Activated naive CD8-positive, alpha-beta T cell (primary cell): Measurements from ENCODE around the gene DEPDC5.

Experiments
- H3K27ac Mint-ChIP-seq: one replicate; pipeline ENCODE4 v1.8.0; 2021; ENCODE audit warnings: mixed read lengths
- H3K27me3 Mint-ChIP-seq: one replicate; pipeline ENCODE4 v1.8.0; 2021; ENCODE audit warnings: mixed read lengths
- H3K36me3 Mint-ChIP-seq: one replicate; pipeline ENCODE4 v1.8.0; 2021; ENCODE audit warnings: mixed read lengths
- H3K4me1 Mint-ChIP-seq: one replicate; pipeline ENCODE4 v1.8.0; 2021; ENCODE audit warnings: low read depth, mixed read lengths
- H3K4me3 Mint-ChIP-seq: one replicate; pipeline ENCODE4 v1.8.0; 2021; ENCODE audit warnings: mild to moderate bottlenecking, mixed read lengths
- H3K9me3 Mint-ChIP-seq: one replicate; pipeline ENCODE4 v1.8.0; 2021; ENCODE audit warnings: low read depth, mixed read lengths

DEPDC5 gene

DNA sequence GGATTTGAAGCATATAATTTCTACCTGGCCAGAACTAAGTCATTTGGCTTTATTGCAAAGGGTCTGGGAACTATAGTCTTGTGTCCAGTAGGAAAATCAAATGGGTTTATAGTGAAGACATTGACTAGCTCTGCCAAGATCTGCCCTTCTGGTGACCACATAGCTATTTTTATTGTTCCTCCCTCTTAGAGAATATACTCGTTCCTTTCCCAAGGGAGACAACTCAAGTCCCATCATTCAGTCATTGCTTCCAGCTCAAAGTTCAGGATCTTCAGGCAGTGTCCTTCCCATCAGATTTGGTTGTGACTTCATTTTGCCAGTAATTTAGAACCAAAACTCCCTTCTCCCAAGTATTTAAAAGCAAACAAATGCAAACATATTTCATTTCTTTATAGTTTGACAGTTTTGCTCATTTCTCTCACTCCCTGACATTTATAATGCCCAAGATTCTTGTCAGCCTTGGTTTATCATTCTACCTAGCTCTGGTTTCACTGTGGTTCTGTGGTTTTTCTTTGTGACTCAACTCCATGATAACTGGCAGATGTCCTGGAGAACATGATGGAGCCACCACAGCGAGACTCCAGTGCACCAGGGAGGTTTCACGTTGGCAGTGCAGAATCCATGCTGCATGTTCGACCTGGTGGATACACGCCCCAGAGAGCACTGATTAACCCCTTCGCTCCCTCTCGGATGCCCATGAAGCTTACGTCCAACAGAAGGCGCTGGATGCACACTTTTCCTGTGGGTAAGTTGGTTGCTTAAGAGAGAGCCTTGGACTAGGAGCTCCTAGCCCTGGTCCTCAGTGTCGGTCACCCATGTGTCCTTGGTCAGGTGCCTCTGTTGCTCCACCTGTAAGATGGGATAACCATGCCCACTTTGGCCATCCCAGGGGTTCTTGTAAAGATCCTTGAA is 64.9 kb downstream of the DEPDC5 start:
- Mint-ChIP-seq H3K27me3 (no peaks in the 10 kb centered on the region), H3K4me1 (peaks cover 7% of the 10 kb centered on the region), H3K4me3 (no peak overlapping the region), H3K36me3 (peaks cover 20% of the 10 kb centered on the region), H3K27ac (peak overlapping the region; percentile 42), H3K9me3 (no peaks in the 10 kb centered on the region)

DNA sequence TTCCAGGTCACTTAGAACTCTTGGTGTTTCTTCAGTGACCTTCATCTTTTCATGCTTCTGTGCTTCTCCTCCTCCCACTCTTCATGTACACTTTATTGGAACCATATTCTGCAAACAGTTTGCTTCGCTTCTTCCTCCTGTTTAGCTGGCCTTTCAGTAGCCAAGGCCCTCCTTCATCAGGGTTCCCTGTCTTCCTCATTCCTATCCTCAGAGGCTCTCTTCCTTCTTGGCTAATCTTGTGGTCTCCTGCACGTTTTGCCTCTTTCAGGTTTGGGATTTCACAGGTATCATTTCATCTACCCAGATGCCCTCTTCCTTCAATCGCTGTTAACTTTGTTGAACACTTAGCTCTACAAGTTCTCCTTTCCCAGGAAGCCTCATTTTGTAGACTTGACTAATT is 66.8 kb downstream of the DEPDC5 start:
- peaks cover 7% of the 10 kb centered on the region for H3K4me1 Mint-ChIP-seq
- no peaks in the 10 kb centered on the region for H3K27me3 Mint-ChIP-seq
- H3K27ac Mint-ChIP-seq = no peak overlapping the region
- H3K9me3 Mint-ChIP-seq = no peaks in the 10 kb centered on the region
- no peak overlapping the region for H3K4me3 Mint-ChIP-seq
- peaks cover 23% of the 10 kb centered on the region for H3K36me3 Mint-ChIP-seq

DNA sequence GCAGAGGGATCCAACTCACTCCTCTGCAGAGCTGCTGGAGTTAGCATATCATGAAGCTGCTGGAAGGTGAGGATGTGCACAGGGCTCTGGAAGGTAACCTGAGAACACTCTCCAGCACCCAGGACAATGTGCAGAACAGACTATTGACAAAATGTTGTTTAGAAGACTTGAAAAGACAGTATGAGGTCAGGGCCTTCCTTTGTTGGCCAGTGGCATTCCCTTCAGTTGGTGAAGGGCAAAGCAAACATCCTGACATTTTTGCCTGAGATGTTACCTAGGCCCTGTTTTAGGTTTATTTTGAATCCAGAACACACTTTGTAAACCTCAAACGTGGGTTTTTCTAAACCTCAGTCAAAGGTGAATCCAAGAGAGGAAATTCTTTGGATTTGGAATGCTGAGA is 67.8 kb downstream of the DEPDC5 start:
- H3K36me3 Mint-ChIP-seq = peaks cover 25% of the 10 kb centered on the region
- no peaks in the 10 kb centered on the region for H3K27me3 Mint-ChIP-seq
- no peak overlapping the region for H3K27ac Mint-ChIP-seq
- no peak overlapping the region for H3K4me3 Mint-ChIP-seq
- H3K9me3 Mint-ChIP-seq = no peaks in the 10 kb centered on the region
- peaks cover 7% of the 10 kb centered on the region for H3K4me1 Mint-ChIP-seq

DNA sequence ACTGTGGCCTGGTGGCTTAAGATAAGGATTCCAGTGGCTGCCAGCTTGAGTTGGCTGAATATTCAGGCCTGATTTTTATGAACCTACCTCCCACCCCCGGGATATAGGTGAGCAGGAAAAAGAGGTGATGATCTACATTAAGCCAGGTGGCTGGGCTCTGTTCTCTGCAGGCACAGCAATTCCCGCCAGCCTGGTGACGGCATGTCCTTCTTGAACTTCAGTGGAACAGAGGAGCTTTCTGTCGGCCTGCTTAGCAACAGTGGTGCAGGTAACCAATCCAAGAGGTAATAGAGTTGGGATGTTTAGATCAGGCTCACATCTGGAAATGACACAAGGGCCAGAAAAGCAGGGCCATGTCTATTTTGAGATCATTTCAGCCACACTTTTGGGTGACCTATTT is 68.7 kb downstream of the DEPDC5 start:
- Mint-ChIP-seq H3K4me1 (peaks cover 7% of the 10 kb centered on the region), H3K27me3 (no peaks in the 10 kb centered on the region), H3K27ac (no peak overlapping the region), H3K36me3 (peaks cover 29% of the 10 kb centered on the region), H3K9me3 (no peaks in the 10 kb centered on the region), H3K4me3 (no peak overlapping the region)

GRCh38 chr22:31825513-31825912 is 71.7 kb downstream of the DEPDC5 start:
- Mint-ChIP-seq H3K9me3 (no peaks in the 10 kb centered on the region), H3K36me3 (peaks cover 33% of the 10 kb centered on the region), H3K27me3 (no peaks in the 10 kb centered on the region), H3K4me1 (peaks cover 18% of the 10 kb centered on the region), H3K27ac (no peak overlapping the region), H3K4me3 (no peak overlapping the region)

DNA sequence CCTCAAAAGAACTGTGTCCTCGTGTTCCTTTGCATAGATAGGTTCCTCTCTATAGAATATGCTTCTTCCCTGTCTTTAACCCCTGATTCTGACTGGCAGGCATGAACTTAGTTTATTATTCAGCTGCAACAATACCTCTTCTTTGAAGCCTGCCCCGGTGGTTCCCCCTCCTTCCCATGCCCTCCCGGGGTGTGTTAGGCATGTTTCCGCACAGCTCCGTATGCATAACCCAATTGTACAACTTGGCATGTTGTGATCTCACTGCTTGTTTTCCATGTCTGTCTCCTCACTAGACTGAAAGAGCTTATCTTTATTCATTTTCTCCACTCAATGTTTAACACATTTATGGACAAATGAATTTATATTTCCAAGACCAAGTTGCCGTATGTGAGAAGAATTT is 72.6 kb downstream of the DEPDC5 start:
- Mint-ChIP-seq H3K4me3 (no peak overlapping the region), H3K36me3 (peaks cover 31% of the 10 kb centered on the region)

GRCh38 chr22:31828739-31829138 is 74.9 kb downstream of the DEPDC5 start:
- H3K27me3 Mint-ChIP-seq = no peaks in the 10 kb centered on the region
- H3K27ac Mint-ChIP-seq = peak overlapping the region; percentile 22
- peaks cover 35% of the 10 kb centered on the region for H3K36me3 Mint-ChIP-seq
- peaks cover 25% of the 10 kb centered on the region for H3K4me1 Mint-ChIP-seq
- no peaks in the 10 kb centered on the region for H3K9me3 Mint-ChIP-seq
- H3K4me3 Mint-ChIP-seq = no peak overlapping the region

More for the DNA sequence above, 72.6 kb downstream of the DEPDC5 start:
- Mint-ChIP-seq H3K4me1 (peaks cover 23% of the 10 kb centered on the region), H3K27ac (no peak overlapping the region), H3K9me3 (no peaks in the 10 kb centered on the region), H3K27me3 (no peaks in the 10 kb centered on the region)

DNA sequence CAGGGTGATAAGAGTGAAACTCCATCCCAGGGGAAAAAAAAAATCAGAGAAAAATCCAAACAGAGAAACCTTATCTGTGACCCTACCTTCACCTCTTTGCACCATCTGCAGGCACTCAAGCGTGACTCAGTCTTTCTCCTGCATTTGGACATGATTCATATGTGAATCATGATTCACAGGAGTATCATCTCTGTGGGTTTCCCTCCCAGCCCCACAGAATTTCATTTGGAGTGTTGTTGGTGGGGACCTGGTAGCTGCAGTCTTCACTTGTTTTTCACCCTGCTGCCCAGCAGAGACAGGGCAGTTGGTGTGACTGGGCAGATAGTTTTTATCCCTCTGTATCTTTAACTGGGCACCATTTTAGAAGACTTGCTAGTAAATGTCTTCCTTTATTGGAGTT is 75.7 kb downstream of the DEPDC5 start:
- peaks cover 37% of the 10 kb centered on the region for H3K36me3 Mint-ChIP-seq
- peak overlapping the region; percentile 94 for H3K27ac Mint-ChIP-seq
- peak overlapping the region; percentile 77 for H3K4me3 Mint-ChIP-seq
- H3K27me3 Mint-ChIP-seq = no peaks in the 10 kb centered on the region
- H3K9me3 Mint-ChIP-seq = no peaks in the 10 kb centered on the region
- H3K4me1 Mint-ChIP-seq = peaks cover 25% of the 10 kb centered on the region

GRCh38 chr22:31830721-31831070 is 76.9 kb downstream of the DEPDC5 start:
- H3K27me3 Mint-ChIP-seq = no peaks in the 10 kb centered on the region
- peaks cover 34% of the 10 kb centered on the region for H3K36me3 Mint-ChIP-seq
- H3K9me3 Mint-ChIP-seq = no peaks in the 10 kb centered on the region
- peak overlapping the region; percentile 22 for H3K4me3 Mint-ChIP-seq
- peaks cover 25% of the 10 kb centered on the region for H3K4me1 Mint-ChIP-seq
- peak overlapping the region; percentile 94 for H3K27ac Mint-ChIP-seq

GRCh38 chr22:31833930-31834329 is 80.1 kb downstream of the DEPDC5 start:
- H3K36me3 Mint-ChIP-seq = peaks cover 27% of the 10 kb centered on the region
- H3K27me3 Mint-ChIP-seq = no peaks in the 10 kb centered on the region
- H3K27ac Mint-ChIP-seq = no peak overlapping the region
- H3K4me1 Mint-ChIP-seq = peaks cover 22% of the 10 kb centered on the region
- H3K9me3 Mint-ChIP-seq = no peaks in the 10 kb centered on the region
- no peak overlapping the region for H3K4me3 Mint-ChIP-seq

GRCh38 chr22:31836010-31836409 is 82.2 kb downstream of the DEPDC5 start:
- no peaks in the 10 kb centered on the region for H3K27me3 Mint-ChIP-seq
- no peak overlapping the region for H3K4me3 Mint-ChIP-seq
- H3K27ac Mint-ChIP-seq = no peak overlapping the region
- peaks cover 3% of the 10 kb centered on the region for H3K4me1 Mint-ChIP-seq
- peaks cover 26% of the 10 kb centered on the region for H3K36me3 Mint-ChIP-seq
- no peaks in the 10 kb centered on the region for H3K9me3 Mint-ChIP-seq

GRCh38 chr22:31838917-31839316 is 85.1 kb downstream of the DEPDC5 start:
- H3K4me3 Mint-ChIP-seq = no peak overlapping the region
- H3K27me3 Mint-ChIP-seq = no peaks in the 10 kb centered on the region
- peaks cover 21% of the 10 kb centered on the region for H3K36me3 Mint-ChIP-seq
- no peak overlapping the region for H3K27ac Mint-ChIP-seq
- peaks cover 1% of the 10 kb centered on the region for H3K4me1 Mint-ChIP-seq
- H3K9me3 Mint-ChIP-seq = no peaks in the 10 kb centered on the region

DNA sequence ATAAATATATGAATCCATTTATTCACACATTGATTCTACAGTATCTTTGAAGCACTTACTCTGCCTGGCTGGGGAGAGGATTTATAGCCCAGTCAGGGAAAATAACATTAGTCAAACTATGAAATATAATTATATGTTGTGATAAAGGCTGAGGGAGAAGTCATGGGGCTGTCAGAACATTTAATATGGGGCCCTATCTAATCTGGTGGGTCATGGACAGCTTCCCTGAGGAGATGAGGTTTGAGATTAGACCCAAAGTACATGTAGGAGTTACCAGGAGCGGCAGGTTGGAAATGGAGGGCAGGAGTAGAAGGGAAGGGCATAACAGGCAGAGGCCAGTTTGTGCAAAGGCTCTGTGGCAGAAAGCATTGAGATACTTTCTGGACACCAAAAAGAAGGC is 86.2 kb downstream of the DEPDC5 start:
- Mint-ChIP-seq H3K27me3 (no peaks in the 10 kb centered on the region), H3K27ac (no peak overlapping the region), H3K9me3 (no peaks in the 10 kb centered on the region), H3K4me3 (no peak overlapping the region), H3K4me1 (peaks cover 1% of the 10 kb centered on the region), H3K36me3 (peaks cover 23% of the 10 kb centered on the region)

DNA sequence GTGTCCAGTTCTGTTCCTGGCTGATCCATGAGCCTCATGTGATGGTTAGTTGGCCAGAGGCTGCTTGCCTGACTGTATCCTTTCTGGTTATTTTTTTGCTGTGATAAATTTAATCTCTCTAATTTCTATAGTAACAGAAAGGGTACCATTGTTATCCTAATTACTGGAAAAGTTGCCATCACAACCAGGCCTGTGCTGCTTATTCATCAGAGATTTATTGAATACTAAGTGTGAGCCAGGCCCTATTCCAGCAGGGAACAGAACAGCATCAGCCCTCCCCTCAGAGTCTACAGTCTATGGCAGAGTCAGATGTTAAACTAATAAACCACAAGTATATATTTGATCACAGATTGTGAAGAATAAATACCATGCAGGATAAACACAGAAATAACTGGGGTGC is 86.8 kb downstream of the DEPDC5 start:
- Mint-ChIP-seq H3K9me3 (no peaks in the 10 kb centered on the region), H3K27ac (no peak overlapping the region), H3K27me3 (no peaks in the 10 kb centered on the region), H3K4me3 (no peak overlapping the region), H3K36me3 (peaks cover 23% of the 10 kb centered on the region), H3K4me1 (peaks cover 1% of the 10 kb centered on the region)

GRCh38 chr22:31841078-31841827 is 87.4 kb downstream of the DEPDC5 start:
- Mint-ChIP-seq H3K27ac (no peak overlapping the region), H3K4me3 (no peak overlapping the region), H3K4me1 (peaks cover 1% of the 10 kb centered on the region), H3K9me3 (no peaks in the 10 kb centered on the region), H3K36me3 (peaks cover 26% of the 10 kb centered on the region), H3K27me3 (no peaks in the 10 kb centered on the region)
